ENCODE data around the gene ODF2.
A peak's percentile ranks its signal among the peaks of the same experiment; 100 is the strongest.
"Not testable (repeated sequence)": the region's sequence is repeated elsewhere in the genome, so short reads cannot be mapped to it uniquely, and the experiment has no call there.

The ODF2 gene

DNA sequence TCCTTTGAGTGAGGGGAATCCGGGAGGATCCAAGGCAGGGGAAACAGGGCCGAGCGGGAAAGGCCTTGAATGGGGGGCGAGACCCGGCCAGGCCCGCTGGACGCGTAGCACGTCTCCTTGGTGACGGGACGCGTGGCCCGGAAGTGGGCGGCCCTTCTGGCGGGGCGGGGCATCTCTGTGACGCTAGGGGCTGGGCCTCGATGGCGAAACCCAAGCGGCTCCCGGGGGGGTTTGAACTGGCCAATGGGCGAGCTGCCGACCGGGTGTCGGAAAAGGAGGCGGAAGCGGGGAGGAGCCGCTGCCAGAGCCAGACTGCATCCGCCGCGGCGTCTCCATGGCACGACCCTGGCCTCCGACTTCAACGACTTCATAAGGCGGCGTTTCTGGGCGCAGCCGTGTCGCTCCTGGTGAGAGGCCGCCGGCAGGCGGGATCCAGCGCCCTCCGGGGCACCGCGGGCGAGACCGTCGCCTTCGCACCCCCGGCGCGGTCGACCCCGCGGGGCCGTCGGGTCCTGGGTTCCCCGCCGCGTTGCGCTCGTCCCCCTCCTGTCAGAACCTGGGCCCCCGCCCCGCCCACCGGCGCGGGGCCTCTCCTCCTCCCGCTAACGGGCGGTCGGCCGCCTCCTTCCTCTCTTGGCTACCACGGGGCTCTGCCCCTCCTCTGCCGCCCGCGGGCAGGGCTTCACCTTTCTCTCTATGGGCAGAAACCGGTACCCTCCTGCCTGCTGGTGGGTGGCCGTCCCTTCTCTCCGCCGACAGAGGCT lies at the start of gene ODF2:
TSS of gene ODF2 (plus strand) at position 158 of the 764 bp plus-strand sequence. CDS start at position 244, 86 bp downstream.
- peak; percentile 95 for DNase-seq

DNA sequence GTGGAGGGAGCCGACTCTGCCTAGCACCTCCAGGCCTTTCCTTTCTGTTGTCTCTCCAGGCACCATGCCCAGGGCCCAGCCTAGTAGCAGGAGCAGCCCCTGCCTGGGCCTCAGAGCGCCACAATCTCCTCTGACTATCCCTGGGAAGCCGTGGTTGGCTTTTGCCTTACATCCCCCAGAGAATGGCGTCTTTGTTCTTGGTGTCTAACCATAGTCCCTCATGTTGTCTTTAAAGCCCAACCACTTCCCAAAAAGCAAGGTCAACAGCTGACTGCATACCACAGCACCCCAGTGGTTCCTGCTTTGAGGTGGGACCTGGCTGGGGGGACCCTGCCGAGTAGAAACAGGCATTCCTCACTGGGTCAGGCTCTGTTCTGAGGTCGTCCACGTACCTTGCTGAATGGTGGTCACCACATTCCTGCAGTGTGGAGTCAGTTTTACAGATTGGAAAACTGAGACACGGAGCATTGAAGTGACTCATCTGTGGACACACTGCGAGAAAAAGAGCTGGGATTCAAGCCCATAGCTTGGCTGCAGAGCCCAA lies 48.9 kb upstream of the ODF2 start:
- DNase-seq, result no peak

DNA sequence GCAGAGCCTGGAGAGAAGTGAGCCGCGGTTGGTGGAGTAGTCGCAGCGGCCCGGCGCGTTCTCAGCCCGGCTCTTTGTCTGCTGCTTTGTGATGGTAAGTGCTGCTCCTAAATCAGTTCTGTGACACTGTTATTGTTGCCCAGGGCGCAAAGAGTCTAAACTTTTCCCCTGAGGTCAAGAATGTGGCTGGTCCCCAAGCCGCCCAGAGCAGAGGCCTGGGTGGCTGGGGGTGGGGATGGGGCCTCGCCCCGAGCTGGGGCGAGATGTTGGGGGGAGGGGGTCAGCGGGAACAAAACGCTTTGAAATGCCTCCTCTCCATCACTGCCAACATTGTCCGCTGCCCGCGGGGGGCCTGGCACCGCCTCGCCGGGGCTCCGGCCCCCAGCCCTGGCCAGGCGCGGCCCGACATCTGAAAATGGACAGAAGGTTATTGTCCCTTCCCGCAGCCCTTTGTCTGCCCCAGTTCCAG lies 46.8 kb upstream of the ODF2 start:
- DNase-seq, result no peak

DNA sequence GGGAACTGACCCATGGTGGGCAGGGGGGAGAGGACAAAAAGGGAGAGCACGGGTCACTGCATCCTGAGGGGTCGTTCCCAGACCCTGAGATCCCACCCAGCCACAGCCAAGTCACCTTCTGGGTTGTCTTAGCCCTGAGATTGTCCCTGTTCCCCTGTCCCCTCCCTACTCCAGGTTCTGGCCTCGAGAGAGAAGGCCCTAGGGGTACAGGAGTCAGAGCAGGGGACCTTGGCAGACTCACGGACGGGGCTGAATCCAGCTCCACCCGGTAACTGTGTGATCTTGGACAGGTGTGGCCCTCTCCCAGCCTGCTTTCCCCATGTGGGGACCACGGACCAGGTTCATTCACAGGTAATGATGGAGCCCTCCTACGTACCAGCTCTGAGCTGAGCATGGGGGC lies 46.4 kb upstream of the ODF2 start:
- no peak for DNase-seq

DNA sequence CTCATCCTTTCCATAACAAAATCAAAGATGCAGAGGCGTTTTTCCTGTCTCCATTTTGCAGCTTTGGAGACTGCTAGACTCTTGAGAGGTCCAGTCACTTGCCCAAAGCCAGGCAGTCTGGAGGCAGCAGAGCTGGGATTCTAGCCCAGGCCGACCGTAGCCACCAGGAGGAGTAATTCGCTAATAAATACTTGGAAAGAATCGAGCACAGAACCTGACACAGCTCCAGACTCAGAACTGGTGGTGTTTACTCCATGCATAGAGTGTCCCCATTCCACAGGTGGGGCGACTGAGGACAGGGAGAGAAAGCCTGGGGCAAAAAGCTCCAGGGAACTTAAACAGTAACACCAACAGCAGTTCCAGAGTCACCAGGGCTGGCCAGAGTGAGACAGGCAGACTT lies 45.8 kb upstream of the ODF2 start:
- peak; percentile 28 for DNase-seq

DNA sequence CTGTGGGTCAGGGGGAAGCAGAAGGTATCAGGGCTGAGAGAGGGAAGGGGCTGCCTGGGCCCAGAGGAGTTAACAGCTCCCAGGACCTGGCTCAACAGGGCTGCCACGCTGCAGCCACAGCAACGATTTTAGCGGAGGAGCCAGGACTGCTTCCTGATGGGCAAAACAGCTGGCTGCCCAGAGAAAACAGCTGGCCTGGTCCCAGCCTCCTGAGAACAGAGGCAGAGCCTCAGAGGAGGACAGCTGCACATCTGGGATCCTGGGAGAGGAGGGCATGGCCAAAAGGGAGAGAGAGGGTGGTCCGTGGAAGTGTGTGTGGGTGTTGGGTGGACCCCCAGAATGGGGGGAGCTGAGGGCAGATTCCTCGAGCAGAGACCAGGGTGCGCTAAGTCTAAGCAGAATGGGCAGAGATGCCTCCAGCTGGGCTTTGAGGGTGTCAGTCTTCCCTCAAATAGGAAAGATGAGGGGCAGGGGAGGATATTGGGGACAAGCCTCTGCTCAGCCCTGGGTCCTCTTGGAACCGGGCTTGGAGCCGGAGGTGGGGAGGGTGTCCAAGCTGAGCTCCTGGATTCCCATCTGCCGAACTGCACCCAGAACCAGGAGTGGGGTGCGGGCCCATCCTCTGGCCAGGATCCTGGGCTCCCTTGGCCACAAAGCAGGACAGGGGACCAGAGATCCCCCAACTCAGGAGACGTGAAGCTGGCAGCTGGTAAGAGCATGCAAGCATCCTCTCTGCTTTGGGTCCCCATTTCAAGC lies 44.3 kb upstream of the ODF2 start:
- no peak for DNase-seq

DNA sequence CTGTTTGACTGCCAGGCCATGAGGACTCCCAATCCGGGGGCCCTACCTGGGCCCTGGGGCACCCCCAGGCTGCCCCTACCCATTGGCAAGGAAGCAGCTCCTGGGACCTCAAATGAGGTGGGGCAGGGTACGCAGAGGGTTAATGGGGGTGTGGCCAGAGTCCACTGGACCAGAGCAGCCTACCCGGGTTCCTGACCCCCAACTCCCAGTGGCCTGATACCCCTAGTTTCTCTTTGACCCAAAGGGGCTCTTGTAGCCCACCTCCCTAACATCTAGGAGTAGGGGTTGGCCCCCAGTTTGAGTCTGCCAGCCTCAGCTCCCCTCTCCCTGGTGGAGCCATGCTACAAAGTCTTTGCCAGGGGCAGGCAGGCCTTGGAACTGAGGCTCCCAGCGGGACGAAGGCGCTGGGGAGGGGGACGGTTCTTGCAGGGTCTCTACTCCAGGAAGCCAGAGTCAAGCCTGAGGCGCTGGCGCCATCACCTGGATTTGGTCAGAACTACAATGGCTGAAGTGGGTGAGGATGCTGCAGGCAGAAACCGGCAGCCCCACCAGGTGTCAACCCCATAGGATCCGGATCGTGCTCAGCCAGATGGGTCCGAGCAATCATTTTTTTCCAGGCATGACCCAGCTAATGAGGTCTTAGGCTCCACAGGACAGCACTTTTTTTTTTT lies 43.6 kb upstream of the ODF2 start:
- DNase-seq, result peak; percentile 12

DNA sequence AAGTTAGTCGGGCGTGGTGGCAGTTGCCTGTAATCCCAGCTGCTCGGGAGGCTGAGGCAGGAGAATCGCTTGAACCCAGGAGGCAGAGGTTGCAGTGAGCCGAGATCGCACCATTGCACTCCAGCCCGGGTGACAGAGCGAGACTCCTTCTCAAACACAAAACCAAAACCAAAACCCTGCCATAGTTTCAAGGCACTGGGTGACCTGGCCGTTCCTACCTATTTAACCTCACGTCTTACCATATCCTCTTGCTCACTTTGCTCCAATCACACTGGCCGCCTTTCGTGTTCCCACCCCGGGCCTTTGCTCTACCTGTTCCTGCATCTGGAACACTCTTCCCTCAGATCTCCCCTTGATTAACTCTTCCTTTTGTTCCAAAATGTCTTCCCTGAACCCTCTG lies 42.1 kb upstream of the ODF2 start:
- DNase-seq, result not testable (repeated sequence)

DNA sequence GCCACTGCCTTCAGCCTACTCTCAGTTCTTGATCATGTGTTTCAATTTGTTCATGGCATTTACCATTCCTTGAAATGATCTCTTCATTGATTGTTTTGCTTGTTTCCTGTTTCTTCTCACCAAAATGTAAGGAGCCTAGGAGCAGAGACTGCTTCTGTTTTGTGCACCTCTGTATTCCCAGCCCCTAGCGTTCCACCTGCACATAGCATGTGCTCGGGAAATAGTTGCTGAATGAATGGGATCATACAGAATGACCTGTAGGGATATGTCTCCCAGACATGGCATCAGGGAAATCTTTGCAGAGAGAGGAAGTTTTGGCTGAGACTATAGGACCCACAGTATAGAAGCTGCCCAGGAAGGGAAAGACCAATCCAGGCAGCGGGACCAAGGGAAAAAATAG lies 41.3 kb upstream of the ODF2 start:
- no peak for DNase-seq

DNA sequence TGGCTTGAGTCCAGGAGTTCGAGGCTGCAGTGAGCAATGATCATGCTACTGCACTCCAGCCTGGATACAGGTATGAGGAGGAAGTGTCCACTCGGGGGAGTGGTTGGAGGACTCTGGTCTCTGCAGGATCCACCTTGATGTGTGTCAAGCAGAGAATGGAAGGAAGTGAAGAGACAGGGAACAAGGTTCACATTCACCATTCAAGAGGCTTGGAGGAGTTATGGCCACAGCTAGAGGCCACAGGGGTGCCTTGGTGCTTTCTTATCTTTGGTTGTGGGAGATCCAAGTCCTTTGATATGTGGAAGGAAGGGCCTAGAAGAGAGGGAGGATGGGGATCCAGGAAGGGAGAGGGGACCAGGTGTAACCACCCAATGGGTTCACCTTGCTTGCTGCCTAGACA lies 40.5 kb upstream of the ODF2 start:
- no peak for DNase-seq

DNA sequence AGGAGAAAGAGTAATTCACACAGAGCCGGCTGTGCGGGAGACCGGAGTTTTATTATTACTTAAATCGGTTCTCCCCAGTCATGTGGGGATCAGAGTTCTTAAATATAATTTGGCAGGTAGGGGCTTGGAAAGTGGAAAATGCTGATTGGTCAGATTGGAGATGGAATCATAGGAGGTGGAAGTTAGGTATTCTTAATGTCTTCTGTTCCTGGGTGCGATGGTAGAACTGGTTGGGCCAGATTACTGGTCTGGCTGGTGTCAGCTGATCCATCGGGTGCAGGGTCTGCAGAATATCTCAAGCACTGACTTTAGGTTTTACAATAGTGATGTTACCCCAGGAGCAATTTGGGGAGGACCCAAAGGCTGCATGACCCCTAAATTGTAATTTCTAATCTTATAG lies 39.8 kb upstream of the ODF2 start:
- no peak for DNase-seq

DNA sequence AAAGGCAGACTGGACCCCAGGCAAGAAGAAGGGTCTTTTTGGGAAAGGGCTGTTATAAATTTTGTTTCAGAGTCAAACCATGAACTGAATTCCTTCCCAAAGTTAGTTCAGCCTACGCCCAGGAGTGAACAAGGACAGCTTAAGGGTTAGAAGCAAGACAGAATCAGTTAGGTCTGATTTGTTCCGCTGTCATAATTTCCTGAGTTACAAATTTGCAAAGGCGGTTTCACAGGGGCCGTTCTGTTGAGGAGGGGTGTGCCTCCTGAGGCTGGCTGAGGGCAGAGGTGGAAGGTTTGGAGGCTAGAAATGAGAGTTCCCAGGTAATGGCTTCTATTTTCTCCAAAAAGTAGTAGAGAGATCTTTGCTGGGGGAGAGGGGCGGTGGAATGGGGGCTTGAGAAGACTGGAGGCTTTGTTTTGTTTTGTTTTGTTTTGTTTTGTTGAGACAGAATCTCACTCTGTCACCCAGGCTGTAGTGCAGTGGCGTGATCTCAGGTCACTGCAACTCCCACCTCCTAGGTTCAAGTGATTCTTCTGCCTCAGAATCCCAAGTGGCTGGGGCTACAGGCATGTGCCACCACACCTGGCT lies 39.3 kb upstream of the ODF2 start:
- DNase-seq, result no peak

DNA sequence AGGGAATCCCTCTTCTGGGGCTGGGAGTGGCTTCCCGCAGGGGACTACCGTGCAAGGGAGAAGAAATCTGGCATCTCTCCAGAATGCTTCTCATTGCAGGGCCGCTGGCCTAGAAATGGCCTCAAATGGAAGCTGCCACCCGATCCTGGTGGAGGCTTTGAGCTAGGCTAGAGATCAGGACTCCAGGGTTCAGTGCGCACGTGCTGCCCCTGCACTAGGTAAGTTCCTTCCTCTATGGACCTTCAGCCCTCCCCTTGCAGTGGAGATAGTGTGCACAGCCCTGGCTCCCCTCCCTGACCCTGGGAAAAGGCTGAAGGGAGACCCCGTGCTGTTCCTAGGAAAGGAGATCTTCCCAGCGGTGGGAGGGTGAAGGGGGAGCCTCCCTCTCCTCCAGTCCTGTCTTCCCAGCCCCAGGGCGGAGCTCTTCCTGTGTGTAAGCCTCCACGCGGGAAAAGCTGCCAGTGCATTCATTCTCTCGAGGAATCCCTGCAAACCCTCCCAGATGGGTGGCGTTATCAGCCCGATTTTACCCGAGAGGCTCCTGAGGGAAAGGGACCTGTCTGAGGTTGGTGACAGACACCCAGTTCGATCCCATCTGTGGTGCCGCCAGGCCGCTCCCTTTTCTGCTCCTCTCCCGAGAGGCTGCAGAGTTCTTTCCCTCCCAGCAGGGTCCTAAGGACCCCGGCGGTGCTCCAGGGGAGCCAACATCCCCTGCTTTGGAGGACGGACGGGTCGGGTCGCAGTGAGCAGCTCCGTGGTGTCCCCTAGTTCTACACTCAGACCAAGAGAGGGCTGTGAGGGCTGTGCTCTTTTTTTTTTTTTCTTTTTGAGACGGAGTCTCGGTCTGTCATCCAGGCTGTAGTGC lies 36.5 kb upstream of the ODF2 start:
- no peak for DNase-seq

DNA sequence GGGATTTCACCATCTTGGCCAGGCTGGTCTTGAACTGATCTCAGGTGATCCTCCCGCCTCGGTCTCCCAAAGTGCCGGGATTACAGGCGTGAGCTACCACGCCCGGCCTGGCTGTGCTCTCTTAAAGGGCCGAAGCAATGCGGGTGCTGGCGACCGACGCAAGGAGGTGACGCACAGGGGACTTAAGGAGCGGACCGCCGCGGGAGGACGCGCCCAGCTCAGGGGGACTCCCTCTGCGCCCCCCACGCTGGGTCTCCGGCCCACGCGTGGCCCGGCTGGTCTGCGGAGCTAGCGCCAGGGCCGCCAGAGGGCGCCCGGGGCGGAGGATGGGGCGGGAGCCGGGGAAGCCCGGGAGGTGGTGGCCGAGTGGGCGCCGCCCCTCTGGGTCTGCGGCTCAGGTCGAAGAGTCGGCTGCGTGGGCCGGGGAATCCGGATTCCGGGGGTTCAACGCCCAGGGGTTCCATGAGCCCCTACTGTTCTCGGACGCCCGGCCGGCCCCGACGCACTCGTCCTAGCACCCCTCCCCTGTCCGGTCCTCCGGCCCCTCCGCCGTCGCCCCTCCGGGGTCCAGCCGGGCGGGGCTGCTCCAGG lies 35.7 kb upstream of the ODF2 start:
- DNase-seq, result peak; percentile 50

DNA sequence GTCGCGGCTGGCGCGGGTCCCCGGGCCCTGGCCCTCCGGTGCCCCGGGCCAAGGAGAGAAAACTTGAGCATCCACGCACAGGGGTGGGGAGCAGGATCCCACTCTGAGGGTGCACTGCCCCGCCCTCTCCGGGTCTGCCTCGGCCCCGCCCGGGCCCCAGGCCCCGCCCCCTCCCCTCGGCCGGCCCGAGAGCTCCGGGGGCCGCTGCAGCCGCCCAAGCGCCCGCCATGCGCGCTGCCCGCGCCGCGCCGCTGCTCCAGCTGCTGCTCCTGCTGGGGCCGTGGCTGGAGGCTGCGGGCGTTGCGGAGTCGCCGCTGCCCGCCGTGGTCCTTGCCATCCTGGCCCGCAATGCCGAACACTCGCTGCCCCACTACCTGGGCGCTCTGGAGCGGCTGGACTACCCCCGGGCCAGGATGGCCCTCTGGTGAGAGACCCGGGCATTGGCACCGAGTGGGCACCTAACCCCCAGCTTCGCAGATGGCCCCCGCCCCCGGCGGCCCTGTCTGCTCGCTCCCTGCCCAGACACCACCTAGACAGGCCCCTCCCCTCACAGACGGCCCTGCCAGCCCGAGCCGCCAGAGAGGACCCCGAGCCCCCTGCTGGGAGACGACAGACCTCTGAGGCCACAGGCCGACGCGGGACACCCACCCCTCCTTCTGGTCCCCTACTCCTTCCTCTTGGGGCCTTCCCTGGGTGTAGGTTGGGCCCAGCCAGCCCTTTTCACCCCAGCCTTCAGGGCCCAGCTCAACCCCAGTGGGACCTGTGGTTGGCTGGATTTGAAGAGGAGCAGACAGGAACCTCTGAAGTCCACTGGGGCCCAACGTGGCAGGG lies 34.9 kb upstream of the ODF2 start, which contains the start of gene CERCAM:
TSS of gene CERCAM (plus strand) at position 207 of the 831 bp plus-strand sequence. CDS start at position 228, 21 bp downstream.
- DNase-seq, result peak; percentile 40

DNA sequence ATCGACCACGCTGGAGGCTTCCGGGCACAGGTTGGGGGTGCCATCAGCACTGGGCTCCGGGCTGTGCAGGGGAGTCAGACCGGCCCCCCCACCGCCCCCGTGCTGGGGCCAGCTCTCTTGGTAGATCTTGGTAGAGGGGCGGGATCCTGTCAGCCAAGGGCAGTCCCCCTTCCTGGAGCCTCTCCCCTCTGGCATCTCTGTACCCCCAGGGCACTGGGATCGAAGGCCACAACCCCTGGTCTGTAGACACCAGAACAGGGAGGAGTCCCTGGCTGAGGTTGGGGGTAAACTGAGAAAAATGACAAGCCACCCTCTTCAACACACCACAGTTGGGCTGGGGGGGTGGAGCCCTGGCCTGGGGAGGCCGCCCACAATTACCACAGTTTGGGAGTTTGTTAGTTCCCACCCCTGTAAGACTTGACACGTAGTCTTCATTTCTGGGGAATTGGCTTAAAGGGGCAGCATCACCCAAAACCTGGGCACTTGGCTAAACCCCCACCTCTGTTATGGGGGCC lies 34.3 kb upstream of the ODF2 start:
- DNase-seq, result peak; percentile 32

DNA sequence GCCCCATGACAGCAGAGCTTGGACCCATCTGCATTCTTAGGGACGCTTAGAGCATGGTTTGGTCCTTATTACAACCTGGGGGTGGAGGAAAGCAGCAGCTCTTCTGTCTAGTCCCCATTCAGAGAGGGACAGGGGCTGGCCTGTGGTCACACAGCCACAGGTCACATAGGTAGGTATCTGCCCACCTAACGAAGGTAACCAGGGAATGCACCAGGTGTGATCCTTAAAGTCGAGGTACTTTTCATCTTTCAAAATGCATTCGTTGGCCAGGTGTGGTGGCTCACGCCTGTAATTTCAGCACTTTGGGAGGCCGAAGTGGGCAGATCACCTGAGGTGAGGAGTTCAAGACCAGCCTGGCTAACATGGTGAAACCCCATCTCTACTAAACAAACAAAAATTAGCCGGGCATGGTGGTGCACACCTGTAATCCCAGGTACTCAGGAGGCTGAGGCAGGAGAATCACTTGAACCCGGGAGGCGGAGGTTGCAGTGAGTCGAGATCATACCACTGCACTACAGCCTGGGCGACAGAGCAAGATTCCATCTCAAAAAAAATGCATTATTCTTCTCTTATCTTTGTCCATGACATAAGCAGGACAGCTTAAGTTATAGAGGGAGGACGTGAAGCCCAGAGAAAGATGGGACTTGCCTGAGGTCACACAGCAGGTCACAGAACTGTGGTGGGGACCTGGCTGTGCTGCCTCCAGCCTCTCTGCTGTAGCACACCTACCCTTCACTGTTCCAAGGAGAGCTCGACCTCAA lies 33.6 kb upstream of the ODF2 start:
- not testable (repeated sequence) for DNase-seq

DNA sequence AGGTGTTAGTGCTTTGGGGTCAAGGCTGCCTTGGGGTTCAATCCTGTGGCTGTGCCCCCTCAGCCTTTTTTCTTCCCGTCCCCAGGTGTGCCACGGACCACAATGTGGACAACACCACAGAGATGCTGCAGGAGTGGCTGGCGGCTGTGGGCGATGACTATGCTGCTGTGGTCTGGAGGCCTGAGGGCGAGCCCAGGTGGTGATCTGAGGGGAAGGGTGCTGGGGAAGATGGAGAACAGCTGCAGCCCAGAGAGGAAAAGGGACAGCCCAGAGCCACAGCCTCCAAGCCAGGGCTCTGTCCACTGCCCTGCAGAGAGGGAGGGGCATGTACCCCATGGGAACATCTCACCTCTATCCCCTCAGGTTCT lies 33.0 kb upstream of the ODF2 start:
- no peak for DNase-seq

DNA sequence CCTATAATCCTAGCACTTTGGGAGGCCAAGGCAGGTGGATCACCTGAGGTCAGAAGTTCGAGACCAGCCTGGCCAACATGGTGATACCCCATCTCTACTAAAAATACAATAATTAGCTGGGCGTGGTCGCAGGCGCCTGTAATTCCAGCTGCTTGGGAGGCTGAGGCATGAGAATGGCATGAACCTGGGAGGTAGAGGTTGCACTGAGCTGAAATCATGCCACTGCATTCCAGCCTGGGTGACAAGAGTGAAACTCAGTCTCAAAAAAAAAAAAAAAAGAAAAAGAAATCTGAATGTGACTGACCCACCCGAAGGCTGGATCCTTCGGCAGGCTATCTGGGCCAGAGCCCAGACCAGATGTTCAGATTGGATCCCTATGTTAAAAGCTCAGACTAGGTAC lies 32.5 kb upstream of the ODF2 start:
- DNase-seq, result not testable (repeated sequence)

All from HCEC 1CT (cell line).